GM23338 (cell line): Measurements from ENCODE around the gene AOPEP. TPM values are rescaled to one million over a fixed set of nuclear protein-coding genes. Genes with fewer than 3 reads are reported as not detected.

ENCODE experiments used
- ATAC-seq: fragments of 200-7000 bp; cut with Tn5 transposase; 3 replicates; pipeline ENCODE4 v1.9.1; 2020
- DNase-seq: peaks from one replicate; pipeline ENCODE4 v3.0.0-alpha.2; 2015; ENCODE audit warnings: low spot score
- H2AFZ ChIP-seq: fragments of 200-600 bp; sonication (generic); 2 replicates; pipeline ENCODE4 v1.8.0; 2016; ENCODE audit warnings: antibody characterized with exemption, mild to moderate bottlenecking, moderate library complexity
- H3F3A ChIP-seq: fragments of 200-600 bp; sonication (generic); replicated peaks from 2 replicates; pipeline ENCODE4 v1.8.0; 2017; ENCODE audit warnings: antibody characterized with exemption, mixed run types, low read depth
- H3K27ac ChIP-seq: fragments of 200-600 bp; sonication (generic); 2 replicates; pipeline ENCODE4 v1.6.1; 2016; ENCODE audit warnings: low read depth
- H3K27me3 ChIP-seq: fragments of 200-600 bp; sonication (generic); 2 replicates; pipeline ENCODE4 v1.8.0; 2016; ENCODE audit warnings: mild to moderate bottlenecking, mixed run types, moderate library complexity; ENCODE audit not compliant: insufficient read depth
- H3K36me3 ChIP-seq: fragments of 200-600 bp; sonication (generic); 2 replicates; pipeline ENCODE4 v1.8.0; 2016; ENCODE audit warnings: mild to moderate bottlenecking; ENCODE audit not compliant: insufficient read depth
- H3K4me1 ChIP-seq: fragments of 200-600 bp; sonication (generic); 2 replicates; pipeline ENCODE4 v1.8.0; 2016; ENCODE audit warnings: mild to moderate bottlenecking, moderate library complexity; ENCODE audit not compliant: insufficient read depth
- H3K4me2 ChIP-seq: fragments of 200-600 bp; sonication (generic); 2 replicates; pipeline ENCODE4 v1.7.1; 2017; ENCODE audit warnings: mixed run types
- H3K4me3 ChIP-seq: fragments of 200-600 bp; sonication (generic); 2 replicates; pipeline ENCODE4 v1.6.1; 2016; ENCODE audit warnings: mixed run types
- H3K79me2 ChIP-seq: fragments of 200-600 bp; sonication (generic); replicated peaks from 2 replicates; pipeline ENCODE4 v1.8.0; 2017; ENCODE audit warnings: mild to moderate bottlenecking; ENCODE audit not compliant: insufficient read depth
- H3K9me2 ChIP-seq: fragments of 200-600 bp; sonication (generic); 2 replicates; pipeline ENCODE4 v1.8.0; 2017; ENCODE audit not compliant: insufficient read depth
- H4K20me1 ChIP-seq: fragments of 200-600 bp; sonication (generic); replicated peaks from 2 replicates; pipeline ENCODE4 v1.8.0; 2017; ENCODE audit warnings: mild to moderate bottlenecking; ENCODE audit not compliant: insufficient read depth
- H3K27ac Mint-ChIP-seq: 2 replicates; pipeline ENCODE4 v1.8.0; 2020; ENCODE audit warnings: inconsistent platforms, mild to moderate bottlenecking, moderate library complexity, mixed read lengths
- H3K27me3 Mint-ChIP-seq: 3 replicates; pipeline ENCODE4 v1.8.0; 2022; ENCODE audit warnings: low read depth, mild to moderate bottlenecking, moderate library complexity, mixed read lengths, inconsistent platforms; ENCODE audit not compliant: insufficient read depth, poor library complexity
- H3K36me3 Mint-ChIP-seq: 3 replicates; pipeline ENCODE4 v1.8.0; 2021; ENCODE audit warnings: low read depth, mild to moderate bottlenecking, inconsistent platforms, moderate library complexity, mixed read lengths
- H3K4me1 Mint-ChIP-seq: 3 replicates; pipeline ENCODE4 v1.8.0; 2020; ENCODE audit warnings: mild to moderate bottlenecking, inconsistent platforms, mixed read lengths
- H3K4me3 Mint-ChIP-seq: 3 replicates; pipeline ENCODE4 v1.8.0; 2021; ENCODE audit warnings: moderate library complexity, mild to moderate bottlenecking, inconsistent platforms, mixed read lengths
- H3K9me3 Mint-ChIP-seq: 3 replicates; pipeline ENCODE4 v1.8.0; 2020; ENCODE audit warnings: moderate library complexity, mild to moderate bottlenecking, inconsistent platforms, mixed read lengths
- CREB1 ChIP-seq: fragments of 250-450 bp; sonication (Bioruptor Pico); IDR thresholded peaks from 2 replicates; pipeline ENCODE4 v1.5.0; 2020; ENCODE audit warnings: low read depth, mild to moderate bottlenecking, moderate library complexity
- CTCF ChIP-seq, 2 experiments: fragments of 200-600 bp in 1 of 2; sonication (generic) in 1 of 2; conservative IDR thresholded peaks; 2 replicates each; pipeline versions ENCODE4 v1.5.1 to v1.6.1; 2016 to 2017; ENCODE audit warnings: antibody characterized with exemption in 2 of 2, low read depth in 2 of 2, mild to moderate bottlenecking in 2 of 2, moderate library complexity in 1 of 2
- ETS1 ChIP-seq: IDR thresholded peaks from 2 replicates; pipeline ENCODE4 v1.6.1; 2016; ENCODE audit warnings: antibody characterized with exemption
- JUNB ChIP-seq: IDR thresholded peaks from one replicate; pipeline ENCODE4 v1.6.1; 2016; ENCODE audit warnings: antibody characterized with exemption; ENCODE audit not compliant: unreplicated experiment
- POLR2AphosphoS5 ChIP-seq: IDR thresholded peaks from 2 replicates; pipeline ENCODE4 v1.6.1; 2016; ENCODE audit warnings: antibody characterized with exemption, low read depth
- STAT1 ChIP-seq: IDR thresholded peaks from one replicate; pipeline ENCODE4 v1.6.1; 2016; ENCODE audit warnings: antibody characterized with exemption; ENCODE audit not compliant: unreplicated experiment
- ZNF462 ChIP-seq: fragments of 250-450 bp; sonication (Bioruptor Pico); IDR thresholded peaks from 2 replicates; pipeline ENCODE4 v1.5.0; 2020; ENCODE audit warnings: mild to moderate bottlenecking, moderate library complexity
- polyA plus RNA-seq: library from polyadenylated mRNA; unstranded; fragments of >200 nt; fragmentation: Nextera tagmentation; extraction: Ambion mirVana; gene quantifications from 2 replicates; pipeline ENCODE4 v1.2.1, GENCODE V29; 2016
- total RNA-seq: library from RNA; depleted of rRNA; stranded (reverse); fragments of >200 nt; shearing (Covaris generic); gene quantifications from 2 replicates; pipeline ENCODE4 v1.2.3, GENCODE V29; 2014

The AOPEP gene
- total and polyA plus RNA-seq, 2 experiments from 2014 or later: 7.0 to 16.5 TPM

GRCh38 chr9:94717761-94718160, 8.7 kb upstream of the AOPEP start:
- TF ChIP-seq CTCF (conservative IDR thresholded peaks at IDR 0.05; ENCODE audit: low read depth in 2 of 2): no peak
- TF ChIP-seq CREB1 (CRISPR knock-in tag): no peak
- H3K27me3 Mint-ChIP-seq: peaks cover 4% of the 10 kb centered on the region

GRCh38 chr9:94718936-94719335, 7.6 kb upstream of the AOPEP start:
- Histone ChIP-seq H3K4me1 (no peaks in the 10 kb centered on the region), H3K27ac (no peak overlapping the region), H3K4me3 (no peak overlapping the region), H3K27me3 (no peaks in the 10 kb centered on the region), H3F3A (no peaks in the 10 kb centered on the region), H4K20me1 (no peaks in the 10 kb centered on the region), H2AFZ (no peak overlapping the region), H3K4me2 (no peak overlapping the region), H3K9me2 (peaks cover 5% of the 10 kb centered on the region; the same call in 1 of the 2 replicates), H3K36me3 (no peaks in the 10 kb centered on the region), H3K79me2 (no peaks in the 10 kb centered on the region)
- ATAC-seq (no peak), DNase-seq (no peak)
- H3K27me3 Mint-ChIP-seq: peaks cover 4% of the 10 kb centered on the region
- H3K4me3 Mint-ChIP-seq: no peak overlapping the region
- peaks cover 3% of the 10 kb centered on the region; the same call in 1 of the 3 replicates for H3K9me3 Mint-ChIP-seq
- H3K36me3 Mint-ChIP-seq: no peaks in the 10 kb centered on the region
- H3K4me1 Mint-ChIP-seq: peaks cover 3% of the 10 kb centered on the region; the same call in 1 of the 3 replicates
- 0 out of 2 replicates have a peak overlapping the region, but pooled peaks have one; percentile 32 for H3K27ac Mint-ChIP-seq
- TF ChIP-seq JUNB (no peak), ZNF462 (CRISPR knock-in tag) (no peak), POLR2AphosphoS5 (no peak), ETS1 (no peak), CTCF (conservative IDR thresholded peaks at IDR 0.05; ENCODE audit: low read depth in 2 of 2) (no peak), STAT1 (no peak)

More at GRCh38 chr9:94717761-94718160, 8.7 kb upstream of the AOPEP start:
- H3K9me2 ChIP-seq: peaks cover 5% of the 10 kb centered on the region; the same call in 1 of the 2 replicates
- no peak for ATAC-seq
- no peaks in the 10 kb centered on the region for H4K20me1 ChIP-seq
- H3K4me1 ChIP-seq: no peaks in the 10 kb centered on the region
- H3F3A ChIP-seq: no peaks in the 10 kb centered on the region
- H3K4me3 ChIP-seq: no peak overlapping the region
- no peaks in the 10 kb centered on the region for H3K36me3 Mint-ChIP-seq
- H3K9me3 Mint-ChIP-seq: peaks cover 3% of the 10 kb centered on the region; the same call in 1 of the 3 replicates
- no peaks in the 10 kb centered on the region for H3K36me3 ChIP-seq
- H3K79me2 ChIP-seq: no peaks in the 10 kb centered on the region
- no peak for DNase-seq
- H3K27ac ChIP-seq: no peak overlapping the region
- H3K27me3 ChIP-seq: no peaks in the 10 kb centered on the region
- H3K27ac Mint-ChIP-seq: no peak overlapping the region
- peaks cover 3% of the 10 kb centered on the region; the same call in 1 of the 3 replicates for H3K4me1 Mint-ChIP-seq
- no peak overlapping the region for H2AFZ ChIP-seq
- H3K4me2 ChIP-seq: no peak overlapping the region
- no peak overlapping the region for H3K4me3 Mint-ChIP-seq
